Gastroesophageal sphincter (tissue), 4 donors: ENCODE results near the gene MPLKIP. TPM values are rescaled to one million over a fixed set of nuclear protein-coding genes. Genes with fewer than 3 reads are reported as not detected.

Source experiments
- ATAC-seq: fragments of 150-250 bp; one replicate; pipeline ENCODE4 v1.9.1; 2016; ENCODE audit warnings: mild to moderate bottlenecking, moderate library complexity
- H3K27ac ChIP-seq, 4 donors: fragments of 200-600 bp; sonication (generic) in 3 of 4; 1 replicate in 3 of 4; 2 replicates in 1 of 4; pipeline ENCODE4 v1.5.1; 2016 to 2019
- H3K27me3 ChIP-seq: fragments of 200-600 bp; sonication (generic); one replicate; pipeline ENCODE4 v1.5.1; 2019
- H3K36me3 ChIP-seq, 2 donors: fragments of 200-600 bp; sonication (generic); one replicate each; pipeline ENCODE4 v1.5.1; 2019; ENCODE audit warnings: control low read depth in 1 of 2
- H3K4me1 ChIP-seq, 3 donors: fragments of 200-600 bp; sonication (generic); 1 replicate in 2 of 3; 2 replicates in 1 of 3; pipeline ENCODE4 v1.5.1; 2016 to 2019; ENCODE audit warnings: control low read depth in 2 of 3
- H3K4me3 ChIP-seq, 2 donors: fragments of 200-600 bp; sonication (generic); one replicate each; pipeline ENCODE4 v1.5.1; 2019; ENCODE audit warnings: mild to moderate bottlenecking in 1 of 2, moderate library complexity in 1 of 2
- H3K9me3 ChIP-seq, 3 donors: fragments of 200-600 bp; sonication (generic); one replicate each; pipeline ENCODE4 v1.5.1; 2017 to 2019; ENCODE audit warnings: control low read depth in 2 of 3
- CTCF ChIP-seq, 4 experiments: fragments of 200-600 bp in 2 of 4; fragments of 450-650 bp in 2 of 4; sonication (generic) in 1 of 4; IDR thresholded peaks; one replicate each; pipeline ENCODE4 v1.5.1; 2017 to 2019; ENCODE audit warnings: antibody characterized with exemption in 4 of 4, mild to moderate bottlenecking in 2 of 4, moderate library complexity in 2 of 4
- EP300 ChIP-seq: sonication (generic); formaldehyde crosslinking; IDR thresholded peaks from one replicate; pipeline ENCODE4 v1.6.1; 2017; ENCODE audit warnings: antibody characterized with exemption, mild to moderate bottlenecking
- POLR2A ChIP-seq, 2 donors: fragments of 450-650 bp; IDR thresholded peaks; one replicate each; pipeline ENCODE4 v1.6.1; 2017; ENCODE audit warnings: antibody characterized with exemption in 2 of 2, mild to moderate bottlenecking in 2 of 2, moderate library complexity in 1 of 2
- POLR2AphosphoS5 ChIP-seq: sonication (generic); formaldehyde crosslinking; IDR thresholded peaks from one replicate; pipeline ENCODE4 v1.6.1; 2017; ENCODE audit warnings: antibody characterized with exemption
- WGBS, 2 donors: methylation state at CpG; one replicate each; pipeline ENCODE4 v1.1.5; 2018; ENCODE audit warnings: low coverage in 1 of 2; 5-methylcytosine and 5-hydroxymethylcytosine counted together
- small RNA-seq, 4 donors: library from RNA; depleted of rRNA; stranded (forward); fragments of <200 nt; gene quantifications; one replicate each; pipeline ENCODE3, GENCODE V24; 2016
- total RNA-seq, 4 donors: library from RNA; depleted of rRNA; stranded (reverse); fragments of >200 nt; gene quantifications; one replicate each; pipeline ENCODE4 v1.1.0, GENCODE V29; 2016

Gene MPLKIP
- total RNA-seq, 4 donors from 2014 or later, result 14.0 to 42.0 (median 38.0) TPM

GRCh38 chr7:40095230-40095629 is 39.2 kb downstream of the MPLKIP start:
- Histone ChIP-seq H3K4me3 (no peak overlapping the region), H3K4me1 (peaks cover 0 to 48% (median 7%) of the 10 kb centered on the region in 3 donors), H3K36me3 (peaks cover 3 to 50% of the 10 kb centered on the region in 2 donors), H3K27ac (no peak overlapping the region), H3K9me3 (no peaks in the 10 kb centered on the region), H3K27me3 (no peaks in the 10 kb centered on the region)
- 76 to 86% methylated on average over 1 of the region's 1 CpG for WGBS, 2 donors
- ATAC-seq, result no peak
- no peak for TF ChIP-seq EP300
- TF ChIP-seq POLR2AphosphoS5, result no peak
- TF ChIP-seq CTCF (IDR thresholded peaks at IDR 0.05), result no peak
- no peak for TF ChIP-seq POLR2A (IDR thresholded peaks at IDR 0.05)

GRCh38 chr7:40093631-40094350 is 40.6 kb downstream of the MPLKIP start:
- H3K4me1 ChIP-seq, result peaks cover 0 to 40% (median 7%) of the 10 kb centered on the region in 3 donors
- no peak for ATAC-seq
- TF ChIP-seq EP300 (no peak), POLR2AphosphoS5 (no peak), POLR2A (IDR thresholded peaks at IDR 0.05) (no peak), CTCF (IDR thresholded peaks at IDR 0.05) (no peak)
- no peak overlapping the region for H3K4me3 ChIP-seq
- peaks cover 3 to 65% of the 10 kb centered on the region in 2 donors for H3K36me3 ChIP-seq
- no peaks in the 10 kb centered on the region for H3K9me3 ChIP-seq
- peak overlapping the region in 2 of 4 donors; percentile 26 to 32 for H3K27ac ChIP-seq
- H3K27me3 ChIP-seq, result no peaks in the 10 kb centered on the region
- 82% methylated on average over 8 of the region's 8 CpGs; no CpG with 5 or more reads in 1 of the 2 donors for WGBS, 2 donors

- no peak overlapping the region for H3K4me3 ChIP-seq
- H3K27me3 ChIP-seq, result no peaks in the 10 kb centered on the region
- no peak for TF ChIP-seq POLR2A (IDR thresholded peaks at IDR 0.05)
- TF ChIP-seq CTCF (IDR thresholded peaks at IDR 0.05), result no peak
- no peak for TF ChIP-seq EP300
- no peak for TF ChIP-seq POLR2AphosphoS5
- H3K4me1 ChIP-seq, result peaks cover 0 to 28% (median 0%) of the 10 kb centered on the region in 3 donors
- H3K27ac ChIP-seq, result peak overlapping the region in 2 of 4 donors; percentile 4 to 5
- no peaks in the 10 kb centered on the region for H3K9me3 ChIP-seq
- no peak for ATAC-seq
- WGBS, 2 donors, result 44 to 85% methylated on average over 2 of the region's 2 CpGs
- peaks cover 8 to 81% of the 10 kb centered on the region in 2 donors for H3K36me3 ChIP-seq
Observed at GRCh38 chr7:40092182-40092581, 42.2 kb downstream of the MPLKIP start.

GRCh38 chr7:40077849-40078248 is 56.6 kb downstream of the MPLKIP start:
- TF ChIP-seq EP300, result no peak
- TF ChIP-seq POLR2A (IDR thresholded peaks at IDR 0.05), result no peak
- TF ChIP-seq CTCF (IDR thresholded peaks at IDR 0.05), result no peak
- TF ChIP-seq POLR2AphosphoS5, result no peak
- no peak overlapping the region for H3K4me3 ChIP-seq
- WGBS, 2 donors, result 79 to 92% methylated on average over 3 of the region's 3 CpGs
- H3K27ac ChIP-seq, result no peak overlapping the region
- H3K4me1 ChIP-seq, result no peaks in the 10 kb centered on the region
- H3K36me3 ChIP-seq, result peaks cover 0 to 31% of the 10 kb centered on the region in 2 donors
- no peak for ATAC-seq
- no peaks in the 10 kb centered on the region for H3K27me3 ChIP-seq
- no peaks in the 10 kb centered on the region for H3K9me3 ChIP-seq

Small RNA genes within 50 kb of the gene (small RNA-seq; reads per million reads assigned to genes)
- gene AC006023.1 (0 reads per million in 4 donors), gene AC006023.2 (0 reads per million in 4 donors)

Other genes starting within 250 kb of the MPLKIP start
- gene CDK13, start 184.4 kb downstream of the MPLKIP start, total RNA-seq, result 10 to 100 TPM; 56.0 to 99.0 (median 72.6) TPM
- gene SUGCT, start 383 bp upstream of the MPLKIP start, total RNA-seq, result 10 to 100 TPM in 2 of 4 donors, 1 to 10 TPM in 2; 1.2 to 17.3 (median 10.8) TPM